MCF 10A (cell line): ENCODE measurements around the gene SLC36A4. TPM values are rescaled to one million over a fixed set of nuclear protein-coding genes. Genes with fewer than 3 reads are reported as not detected.
A peak's percentile ranks its signal among the peaks of the same experiment; 100 is the strongest.

Experiments
- BruUV-seq: library from RNA; stranded (reverse); fragments of 400-500 nt; replicated peaks from 2 replicates; lab custom pipeline; 2021; lab: Mats Ljungman, UMichigan
- CTCF ChIA-PET: fragments of 300-600 bp; sonication (Branson Sonifier 250); formaldehyde crosslinking; extraction: SDS; loops from one replicate; lab custom pipeline; 2021; ENCODE audit warnings: antibody characterized with exemption, inconsistent platforms; lab: Yijun Ruan, JAX
- POLR2A ChIA-PET: fragments of 300-600, 350-650 bp; sonication (Branson Sonifier 250); formaldehyde crosslinking; extraction: SDS; loops from one replicate; lab custom pipeline; 2020; ENCODE audit warnings: antibody characterized with exemption, inconsistent platforms; lab: Yijun Ruan, JAX
- DNase-seq: peaks from one replicate; pipeline ENCODE4 v3.0.0-alpha.2; 2018; ENCODE audit not compliant: unreplicated experiment
- H3K27ac Mint-ChIP-seq: one replicate; pipeline ENCODE4 v1.8.0; 2022; ENCODE audit warnings: mild to moderate bottlenecking, low read depth, mixed read lengths; ENCODE audit not compliant: unreplicated experiment
- H3K27me3 Mint-ChIP-seq: one replicate; pipeline ENCODE4 v1.8.0; 2022; ENCODE audit warnings: mixed read lengths; ENCODE audit not compliant: insufficient read depth, unreplicated experiment
- H3K36me3 Mint-ChIP-seq: one replicate; pipeline ENCODE4 v1.8.0; 2022; ENCODE audit warnings: mild to moderate bottlenecking, moderate library complexity, mixed read lengths; ENCODE audit not compliant: insufficient read depth, unreplicated experiment
- H3K4me1 Mint-ChIP-seq: one replicate; pipeline ENCODE4 v1.8.0; 2022; ENCODE audit warnings: mixed read lengths; ENCODE audit not compliant: insufficient read depth, unreplicated experiment
- H3K4me3 Mint-ChIP-seq: one replicate; pipeline ENCODE4 v1.8.0; 2022; ENCODE audit warnings: mild to moderate bottlenecking, moderate library complexity, mixed read lengths; ENCODE audit not compliant: unreplicated experiment
- H3K9me3 Mint-ChIP-seq: one replicate; pipeline ENCODE4 v1.8.0; 2022; ENCODE audit warnings: mixed read lengths; ENCODE audit not compliant: unreplicated experiment
- intact Hi-C: fragments of 100-400 bp; cut with micrococcal nuclease; formaldehyde crosslinking; loops from 2 replicates; pipeline ENCODE4 v1.14.1; 2022
- total RNA-seq: library from RNA; stranded (reverse); gene quantifications from 2 replicates; pipeline ENCODE4 v1.2.3, GENCODE V29; 2022
- TF ChIP-seq, protein P1 (sequence below): fragments of 200-600 bp; IDR thresholded peaks from one replicate; pipeline ENCODE4 v1.8.0; 2022; ENCODE audit warnings: antibody characterized with exemption, mild to moderate bottlenecking; ENCODE audit not compliant: unreplicated experiment

Gene SLC36A4
- total RNA-seq, 1 experiment from 2014 or later = 30.1 TPM

DNA sequence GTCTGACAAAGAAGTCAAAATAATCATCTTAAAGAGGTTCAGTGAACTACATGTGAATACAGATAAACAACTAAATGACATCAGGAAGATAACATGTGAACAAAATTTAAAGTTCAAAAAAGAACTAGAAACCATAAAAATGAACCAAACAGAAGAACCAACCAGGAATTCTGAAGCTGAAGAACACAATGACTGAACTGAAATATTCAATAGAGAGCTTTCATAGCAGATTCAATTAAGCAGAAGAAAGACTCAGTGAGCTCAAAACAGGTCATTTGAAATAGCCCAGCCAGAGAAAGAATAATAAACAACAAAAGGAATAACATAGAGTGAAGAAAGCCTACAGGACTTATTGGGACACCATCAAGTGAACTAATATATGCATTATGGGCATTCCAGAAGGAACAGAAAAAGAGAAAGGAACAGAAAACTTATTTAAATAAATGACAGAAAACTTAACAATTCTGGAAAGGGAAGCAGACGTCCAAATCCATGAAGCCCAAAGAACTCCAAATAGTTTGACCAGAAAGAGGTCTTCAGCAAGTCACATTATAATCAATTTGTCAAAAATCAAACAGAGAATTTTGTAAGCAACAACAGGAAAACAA, 11.0 kb upstream of the SLC36A4 start:
- CTCF ChIA-PET = interaction anchor here (0.6 kb wide), 1 partner anchor 68 kb away, joined by 3 read pairs; no protein-coding TSS in a partner anchor
- POLR2A ChIA-PET = no interaction called here
- no peak for DNase-seq

DNA sequence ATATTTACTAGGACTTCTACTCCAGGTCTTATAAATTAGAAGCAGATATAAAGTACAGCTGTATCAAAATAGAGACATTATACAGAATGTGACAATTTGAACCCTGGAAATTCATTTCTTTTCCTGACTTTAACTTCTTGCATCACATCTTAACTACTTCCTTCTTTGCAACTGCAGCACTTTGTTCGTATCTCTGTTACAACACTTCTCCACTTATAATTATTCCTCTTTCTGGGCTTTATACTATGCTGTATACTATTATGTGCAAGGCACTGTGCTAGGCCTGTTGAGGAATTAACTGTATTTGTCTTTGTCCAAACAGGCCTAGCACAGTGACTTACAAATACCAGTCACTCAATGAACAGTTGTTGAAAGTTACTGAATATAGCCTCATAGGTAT, 1.8 kb upstream of the SLC36A4 start:
- Mint-ChIP-seq H3K36me3 (peaks cover 6% of the 10 kb centered on the region), H3K27me3 (peaks cover 21% of the 10 kb centered on the region), H3K9me3 (no peaks in the 10 kb centered on the region), H3K4me1 (peaks cover 14% of the 10 kb centered on the region), H3K27ac (no peak overlapping the region), H3K4me3 (no peak overlapping the region)
- ChIA-PET CTCF (interaction anchor here (0.5 to 2.3 kb wide), 5 partner anchors 27 to 542 kb away, joined by 3 to 5 read pairs (median 4); no protein-coding TSS in a partner anchor), POLR2A (no interaction called here)
- no peak for DNase-seq
- TF ChIP-seq, protein P1, sequence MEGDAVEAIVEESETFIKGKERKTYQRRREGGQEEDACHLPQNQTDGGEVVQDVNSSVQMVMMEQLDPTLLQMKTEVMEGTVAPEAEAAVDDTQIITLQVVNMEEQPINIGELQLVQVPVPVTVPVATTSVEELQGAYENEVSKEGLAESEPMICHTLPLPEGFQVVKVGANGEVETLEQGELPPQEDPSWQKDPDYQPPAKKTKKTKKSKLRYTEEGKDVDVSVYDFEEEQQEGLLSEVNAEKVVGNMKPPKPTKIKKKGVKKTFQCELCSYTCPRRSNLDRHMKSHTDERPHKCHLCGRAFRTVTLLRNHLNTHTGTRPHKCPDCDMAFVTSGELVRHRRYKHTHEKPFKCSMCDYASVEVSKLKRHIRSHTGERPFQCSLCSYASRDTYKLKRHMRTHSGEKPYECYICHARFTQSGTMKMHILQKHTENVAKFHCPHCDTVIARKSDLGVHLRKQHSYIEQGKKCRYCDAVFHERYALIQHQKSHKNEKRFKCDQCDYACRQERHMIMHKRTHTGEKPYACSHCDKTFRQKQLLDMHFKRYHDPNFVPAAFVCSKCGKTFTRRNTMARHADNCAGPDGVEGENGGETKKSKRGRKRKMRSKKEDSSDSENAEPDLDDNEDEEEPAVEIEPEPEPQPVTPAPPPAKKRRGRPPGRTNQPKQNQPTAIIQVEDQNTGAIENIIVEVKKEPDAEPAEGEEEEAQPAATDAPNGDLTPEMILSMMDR = no peak
- intact Hi-C loops = loop anchor here (10.0 kb wide), 1 partner anchor 145 kb away; no protein-coding TSS in a partner anchor
- no TSS peak for BruUV-seq

More for the DNA sequence above, 11.0 kb upstream of the SLC36A4 start:
- Mint-ChIP-seq H3K9me3 (peaks cover 6% of the 10 kb centered on the region), H3K4me1 (no peaks in the 10 kb centered on the region), H3K27ac (no peak overlapping the region), H3K4me3 (no peak overlapping the region), H3K27me3 (no peaks in the 10 kb centered on the region), H3K36me3 (no peaks in the 10 kb centered on the region)
- intact Hi-C loops = no loop called here
- TF ChIP-seq, protein P1 = no peak
- BruUV-seq = no TSS peak

DNA sequence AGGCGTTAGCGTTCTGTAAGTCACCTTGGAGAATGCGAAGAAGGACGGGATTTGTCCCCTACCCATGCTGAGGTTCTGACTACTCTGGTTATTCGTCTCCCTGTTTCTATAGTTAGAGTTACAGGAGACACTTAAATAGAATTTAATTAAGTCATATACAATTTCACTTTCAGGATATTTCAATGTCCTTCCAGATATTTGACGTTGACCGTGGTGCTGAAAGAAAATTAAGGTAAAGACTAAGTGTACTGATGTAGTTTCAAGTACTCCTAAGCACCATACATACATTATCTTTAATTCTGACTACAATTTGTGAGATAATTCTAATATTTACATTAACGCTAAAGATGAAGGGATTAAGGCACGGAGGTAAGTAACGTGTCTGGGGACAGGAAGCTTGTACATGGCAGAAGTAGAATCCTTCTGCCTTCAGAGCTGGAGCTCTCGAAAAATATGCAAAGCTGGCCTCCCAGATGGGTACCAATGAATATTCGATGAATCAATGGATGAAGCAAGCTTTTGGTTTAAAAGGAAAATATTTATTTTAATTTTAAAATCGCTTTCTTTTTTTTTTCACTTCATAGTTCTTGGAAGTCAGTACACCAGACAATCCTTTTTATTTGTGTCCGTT, 539 bp upstream of the SLC36A4 start:
- DNase-seq = peak; percentile 32
- Mint-ChIP-seq H3K4me1 (peaks cover 22% of the 10 kb centered on the region), H3K27me3 (peaks cover 21% of the 10 kb centered on the region), H3K27ac (peak overlapping the region; percentile 97), H3K36me3 (peaks cover 6% of the 10 kb centered on the region), H3K4me3 (peak overlapping the region; percentile 94), H3K9me3 (no peaks in the 10 kb centered on the region)
- ChIA-PET POLR2A (interaction anchor here (0.6 to 1.8 kb wide), 6 partner anchors 9 to 447 kb away, joined by 3 to 8 read pairs (median 3); no protein-coding TSS in a partner anchor), CTCF (interaction anchor here (1.0 to 3.5 kb wide), 4 partner anchors 36 to 453 kb away, joined by 3 to 20 read pairs (median 4); no protein-coding TSS in a partner anchor)
- TSS peak; percentile 75 for BruUV-seq
- intact Hi-C loops = loop anchor here (10.0 kb wide), 1 partner anchor 144 kb away; no protein-coding TSS in a partner anchor
- TF ChIP-seq, protein P1 = no peak
